Ectodermal cell (in vitro differentiated cells): ENCODE measurements around the gene TMSB4X.
"Not testable (repeated sequence)": the region's sequence is repeated elsewhere in the genome, so short reads cannot be mapped to it uniquely, and the experiment has no call there.

ENCODE experiments used
- H3K27ac ChIP-seq: 2 replicates; pipeline ENCODE4 v1.7.0; 2013; ENCODE audit warnings: mild to moderate bottlenecking, low read depth, low read length; ENCODE audit not compliant: insufficient read depth, poor library complexity, severe bottlenecking
- H3K27me3 ChIP-seq: 2 replicates; pipeline ENCODE4 v1.7.0; 2013; ENCODE audit warnings: mild to moderate bottlenecking, low read length; ENCODE audit not compliant: insufficient read depth, control insufficient read depth, poor library complexity, severe bottlenecking
- H3K36me3 ChIP-seq: one replicate; pipeline ENCODE4 v1.7.0; 2013; ENCODE audit warnings: low read length; ENCODE audit not compliant: control insufficient read depth, insufficient read depth
- H3K4me1 ChIP-seq: one replicate; pipeline ENCODE4 v1.7.0; 2013; ENCODE audit warnings: low read length; ENCODE audit not compliant: control insufficient read depth, insufficient read depth
- H3K4me3 ChIP-seq: 2 replicates; pipeline ENCODE4 v1.7.0; 2013; ENCODE audit warnings: low read depth, low read length, control low read depth; ENCODE audit not compliant: insufficient read depth
- H3K9me3 ChIP-seq: 2 replicates; pipeline ENCODE4 v1.7.0; 2013; ENCODE audit warnings: mild to moderate bottlenecking, low read length, moderate library complexity; ENCODE audit not compliant: control insufficient read depth
- WGBS, 2 experiments: methylation state at CpG; one replicate each; pipeline ENCODE4 v1.1.7; 2013; ENCODE audit warnings: missing lambda C conversion rate in 2 of 2; 5-methylcytosine and 5-hydroxymethylcytosine counted together

TMSB4X gene

GRCh38 chrX:13016731-13017130, 41.8 kb downstream of the TMSB4X start:
- not testable (repeated sequence) for H3K36me3 ChIP-seq, H3K4me1 ChIP-seq, H3K27ac ChIP-seq, H3K4me3 ChIP-seq, H3K27me3 ChIP-seq, H3K9me3 ChIP-seq
- WGBS, 2 experiments: 95 to 96% methylated on average over 6 of the region's 6 CpGs

GRCh38 chrX:13022926-13023325, 48.0 kb downstream of the TMSB4X start:
- no peak overlapping the region for H3K27ac ChIP-seq
- 36 to 53% methylated on average over 2 of the region's 2 CpGs for WGBS, 2 experiments

GRCh38 chrX:13023567-13023966, 48.7 kb downstream of the TMSB4X start:
- WGBS, 2 experiments: 96 to 100% methylated on average over 3 of the region's 3 CpGs
- no peak overlapping the region for H3K4me3 ChIP-seq
- H3K9me3 ChIP-seq: no peaks in the 10 kb centered on the region
- no peaks in the 10 kb centered on the region for H3K4me1 ChIP-seq
- no peaks in the 10 kb centered on the region for H3K36me3 ChIP-seq
- no peak overlapping the region for H3K27ac ChIP-seq
- H3K27me3 ChIP-seq: no peaks in the 10 kb centered on the region

More at GRCh38 chrX:13022926-13023325, 48.0 kb downstream of the TMSB4X start:
- Histone ChIP-seq H3K4me1 (no peaks in the 10 kb centered on the region), H3K4me3 (no peak overlapping the region), H3K27me3 (no peaks in the 10 kb centered on the region), H3K9me3 (no peaks in the 10 kb centered on the region), H3K36me3 (no peaks in the 10 kb centered on the region)

- no peak overlapping the region for H3K4me3 ChIP-seq
- H3K9me3 ChIP-seq: no peaks in the 10 kb centered on the region
- H3K27ac ChIP-seq: no peak overlapping the region
- no peaks in the 10 kb centered on the region for H3K27me3 ChIP-seq
- H3K4me1 ChIP-seq: no peaks in the 10 kb centered on the region
- H3K36me3 ChIP-seq: no peaks in the 10 kb centered on the region
- whole genome bisulfite sequencing, 2 experiments: 90 to 96% methylated on average over 4 of the region's 4 CpGs
These were observed 49.1 kb downstream of the TMSB4X start for GRCh38 chrX:13023979-13024378.

GRCh38 chrX:13024986-13025385, 50.1 kb downstream of the TMSB4X start:
- H3K27ac ChIP-seq: no peak overlapping the region
- H3K36me3 ChIP-seq: no peaks in the 10 kb centered on the region
- H3K4me1 ChIP-seq: peaks cover 8% of the 10 kb centered on the region
- H3K4me3 ChIP-seq: no peak overlapping the region
- 93 to 97% methylated on average over 3 of the region's 3 CpGs for WGBS, 2 experiments
- H3K9me3 ChIP-seq: no peaks in the 10 kb centered on the region
- no peaks in the 10 kb centered on the region for H3K27me3 ChIP-seq
